Loucy (cell line): ENCODE data around the gene RET.

ENCODE experiments used
- CTCF ChIP-seq: fragments of 200-600 bp; sonication (generic); conservative IDR thresholded peaks from 2 replicates; pipeline ENCODE4 v1.5.1; 2014; ENCODE audit warnings: mild to moderate bottlenecking, antibody characterized with exemption, low read length
- EZH2phosphoT487 ChIP-seq: fragments of 200-600 bp; IDR thresholded peaks from 2 replicates; pipeline ENCODE4 v1.6.1; 2018; ENCODE audit warnings: antibody characterized with exemption, mild to moderate bottlenecking, moderate library complexity, borderline replicate concordance

- TF ChIP-seq CTCF (no peak), EZH2phosphoT487 (no peak)
Observed at GRCh38 chr10:43040482-43041256, 36.2 kb upstream of the RET start.
